ENCODE data around the gene AFF2. TPM values are rescaled to one million over a fixed set of nuclear protein-coding genes. Genes with fewer than 3 reads are reported as not detected.

AFF2 gene
- total RNA-seq, 1 experiment from 2014 or later: 0.05 TPM

- H3K27ac ChIP-seq (ENCODE audit: low read depth, low read length): no peak overlapping the region
- no peak overlapping the region for H3K4me3 ChIP-seq (replicated peaks in 1 of 2; ENCODE audit: low read depth in 1 of 2, low read length in 2 of 2)
- H3K36me3 ChIP-seq (ENCODE audit: control insufficient read depth in 1 of 2, insufficient read depth in 2 of 2, low read length in 2 of 2): no peaks in the 10 kb centered on the region
- intact Hi-C loops (cut with micrococcal nuclease): no loop called here
- RAD21 ChIA-PET (ENCODE audit: low non-redundant PET in 1 of 2, low total read pairs in 2 of 2, uncharacterized antibody in 2 of 2, unreplicated experiment in 2 of 2): no interaction called here
- DNase-seq (ENCODE audit: low read depth, low spot score) (no peak), ATAC-seq (no peak)
- POLR2A ChIA-PET: no interaction called here
- H3K9ac ChIP-seq (ENCODE audit: low read length): no peak overlapping the region
- BruUV-seq (replicated peaks): no TSS peak
- no peaks in the 10 kb centered on the region for H3K4me1 ChIP-seq (ENCODE audit: control insufficient read depth in 1 of 2, insufficient read depth in 2 of 2, low read length in 2 of 2)
- H2AFZ ChIP-seq (ENCODE audit: low read depth, low read length, poor library complexity, severe bottlenecking): no peak overlapping the region
- no peak overlapping the region for H3K4me2 ChIP-seq (ENCODE audit: low read length)
- no peaks in the 10 kb centered on the region for H3K27me3 ChIP-seq (ENCODE audit: insufficient read depth, low read length)
- H3K9me2 ChIP-seq (ENCODE audit: insufficient read depth): no peaks in the 10 kb centered on the region
- CTCF ChIA-PET: no interaction called here
- TF ChIP-seq EGR1 (IDR thresholded peaks at IDR 0.05; ENCODE audit: low read depth) (no peak), TCF7L2 (IDR thresholded peaks at IDR 0.05; ENCODE audit: borderline replicate concordance, extremely low read depth, insufficient read depth, insufficient read length) (no peak), ELF1 (IDR thresholded peaks at IDR 0.05; ENCODE audit: borderline replicate concordance, low read depth) (no peak), POLR2A (IDR thresholded peaks at IDR 0.05; ENCODE audit: borderline replicate concordance, extremely low read depth, insufficient read depth, insufficient read length) (no peak), SIN3A (IDR thresholded peaks at IDR 0.05; ENCODE audit: low read depth) (no peak), SP1 (IDR thresholded peaks at IDR 0.05; ENCODE audit: low read depth) (no peak), CEBPB (IDR thresholded peaks at IDR 0.05; ENCODE audit: low read depth) (no peak), JUND (IDR thresholded peaks at IDR 0.05) (no peak), POLR2AphosphoS5 (IDR thresholded peaks at IDR 0.05; ENCODE audit: low read depth, low read length) (no peak), SRF (IDR thresholded peaks at IDR 0.05; ENCODE audit: low read depth) (no peak), EZH2phosphoT487 (IDR thresholded peaks at IDR 0.05; ENCODE audit: borderline replicate concordance) (no peak), ZBTB33 (IDR thresholded peaks at IDR 0.05; ENCODE audit: extremely low read depth, insufficient replicate concordance, low read length) (no peak), YY1 (IDR thresholded peaks at IDR 0.05; ENCODE audit: extremely low read depth, insufficient replicate concordance, low read depth, low read length) (no peak), MAX (IDR thresholded peaks at IDR 0.05) (no peak), FOSL1 (IDR thresholded peaks at IDR 0.05; ENCODE audit: low read depth) (no peak), REST (IDR thresholded peaks at IDR 0.05; ENCODE audit: low read depth) (no peak), CBX3 (IDR thresholded peaks at IDR 0.05; ENCODE audit: low read depth) (no peak), CTCF (IDR thresholded peaks at IDR 0.05 in 2 of 3, conservative IDR thresholded peaks at IDR 0.05 in 1 of 3; ENCODE audit: borderline replicate concordance in 1 of 3, insufficient read depth in 1 of 3, low read depth in 2 of 3, low read length in 2 of 3) (no peak), ZNF274 (IDR thresholded peaks at IDR 0.05; ENCODE audit: low read depth, low read length) (no peak)
- H3K9me3 ChIP-seq (ENCODE audit: control insufficient read depth in 1 of 2, insufficient read depth in 1 of 2, low read depth in 1 of 2, low read length in 2 of 2): no peaks in the 10 kb centered on the region
- H3K79me2 ChIP-seq (ENCODE audit: insufficient read depth, low read length): no peaks in the 10 kb centered on the region
- no peaks in the 10 kb centered on the region for H4K20me1 ChIP-seq (ENCODE audit: insufficient read depth)
Measured at GRCh38 chrX:148872161-148872535, 371.7 kb downstream of the AFF2 start.

All from HCT116 (cell line).